ENCODE data around the gene UBE2V1.
A peak's percentile ranks its signal among the peaks of the same experiment; 100 is the strongest.

Gene UBE2V1

GRCh38 chr20:50058662-50059402 is 54.1 kb downstream of the UBE2V1 start:
- no peak for DNase-seq

GRCh38 chr20:50057714-50058053 is 55.3 kb downstream of the UBE2V1 start:
- DNase-seq = no peak

- no peak for DNase-seq
Observed at GRCh38 chr20:50056951-50057713, 55.8 kb downstream of the UBE2V1 start.

GRCh38 chr20:50056408-50056926 is 56.5 kb downstream of the UBE2V1 start:
- no peak for DNase-seq

- no peak for DNase-seq
Observed at GRCh38 chr20:50055524-50056083, 57.3 kb downstream of the UBE2V1 start.

GRCh38 chr20:50054626-50055511 is 58.1 kb downstream of the UBE2V1 start:
- no peak for DNase-seq

- no peak for DNase-seq
Observed at GRCh38 chr20:50054231-50054547, 58.8 kb downstream of the UBE2V1 start.

GRCh38 chr20:50053362-50054230 is 59.4 kb downstream of the UBE2V1 start:
- no peak for DNase-seq

GRCh38 chr20:50052550-50053361 is 60.2 kb downstream of the UBE2V1 start:
- no peak for DNase-seq

- DNase-seq = no peak
Observed at GRCh38 chr20:50050660-50051308, 62.2 kb downstream of the UBE2V1 start.

- DNase-seq = no peak
Observed at GRCh38 chr20:50050214-50050613, 62.7 kb downstream of the UBE2V1 start.

- DNase-seq = peak; percentile 13
Observed at GRCh38 chr20:50049442-50050026, 63.4 kb downstream of the UBE2V1 start.

GRCh38 chr20:50048420-50049166 is 64.4 kb downstream of the UBE2V1 start:
- peak; percentile 25 for DNase-seq

GRCh38 chr20:50044353-50044960 is 68.5 kb downstream of the UBE2V1 start:
- DNase-seq = no peak

- no peak for DNase-seq
Observed at GRCh38 chr20:50043573-50044352, 69.2 kb downstream of the UBE2V1 start.

- DNase-seq = no peak
Observed at GRCh38 chr20:50042370-50043313, 70.3 kb downstream of the UBE2V1 start.
